GOT3 (cell line): ENCODE data around the gene CYLD.

ENCODE experiments used
- DNase-seq: peaks from one replicate; lab custom pipeline; 2025; ENCODE audit warnings: mixed read lengths; lab: John Stamatoyannopoulos, UW

CYLD gene

DNA sequence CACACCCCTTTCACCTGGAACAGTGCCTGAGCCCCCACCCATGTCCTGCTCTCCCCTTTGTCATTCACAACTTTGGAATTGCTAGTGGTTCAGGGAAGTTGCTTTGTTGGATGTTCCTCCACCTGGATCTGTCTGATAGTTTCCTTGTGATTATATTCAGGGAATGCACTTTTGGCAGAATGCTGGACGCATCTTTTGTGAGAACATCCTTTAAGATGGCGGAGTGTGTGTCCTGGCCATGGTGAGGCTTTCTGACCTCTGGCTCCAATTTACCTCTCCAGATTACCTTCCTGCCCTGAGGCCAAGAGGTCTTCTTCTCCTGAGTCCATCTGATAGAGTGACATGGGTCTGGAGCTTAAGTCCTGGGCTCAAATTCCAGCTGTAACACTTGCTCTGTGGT is 104.6 kb downstream of the CYLD start:
- no peak for DNase-seq

DNA sequence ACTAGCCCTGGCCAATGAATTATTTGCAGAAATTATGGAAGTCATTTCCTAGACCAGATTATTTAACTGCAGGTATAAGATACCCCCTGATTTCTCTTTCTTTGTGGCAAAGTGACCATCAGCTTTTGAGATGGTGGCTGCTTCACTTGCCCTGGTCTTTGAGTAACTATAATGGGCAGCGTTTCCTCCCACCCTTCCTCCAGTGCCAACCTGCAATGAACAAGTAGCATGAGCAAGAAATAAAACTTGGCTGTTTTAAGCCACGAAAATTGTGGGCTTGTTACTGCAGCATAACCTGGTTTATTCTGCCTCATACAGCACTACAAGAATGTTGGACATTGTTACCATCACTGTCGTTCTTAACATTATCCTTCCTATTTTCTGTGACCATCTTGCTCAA is 105.3 kb downstream of the CYLD start:
- DNase-seq, result no peak

DNA sequence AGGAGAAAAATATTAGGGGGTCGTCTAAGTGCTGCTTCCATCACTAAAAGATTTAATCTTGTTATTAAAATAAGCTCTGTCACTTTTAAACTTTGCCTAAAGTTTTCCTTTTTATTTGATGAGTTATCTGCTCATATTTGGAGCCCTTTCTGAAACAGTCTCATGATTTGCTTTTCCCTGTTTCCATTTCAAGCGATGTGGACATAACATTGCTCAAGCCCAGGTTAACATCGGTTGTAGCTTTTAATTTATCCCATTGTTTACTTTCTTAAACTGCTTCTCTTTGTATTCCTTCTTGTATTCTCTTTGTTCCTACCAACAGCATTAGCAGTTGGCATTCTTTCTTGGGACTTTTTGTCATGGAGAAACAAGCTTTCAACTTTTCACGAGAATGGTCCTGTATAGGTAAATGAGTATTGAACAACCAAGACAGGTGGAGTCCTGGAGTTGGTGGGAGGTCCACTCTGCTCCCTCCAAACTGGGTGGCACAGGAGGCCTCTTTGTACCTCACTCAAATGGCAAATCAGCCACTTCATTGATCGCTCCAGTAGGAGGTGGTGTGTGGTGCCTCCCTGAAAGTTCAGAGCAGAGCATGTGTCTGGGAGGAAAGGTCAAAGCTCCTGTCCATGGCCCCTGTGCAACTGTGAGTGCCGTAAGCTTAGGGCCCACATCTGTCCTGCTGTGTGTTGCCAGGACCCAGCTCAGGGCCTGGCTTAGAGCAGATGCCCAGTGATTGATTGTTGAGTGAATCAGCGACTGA is 107.0 kb downstream of the CYLD start:
- no peak for DNase-seq
